Sigmoid colon (tissue), 7 donors: ENCODE measurements around the gene TCF7L2. TPM values are rescaled to one million over a fixed set of nuclear protein-coding genes. Genes with fewer than 3 reads are reported as not detected.

Source experiments
- DNase-seq: peaks from one replicate; pipeline ENCODE4 v3.0.0-alpha.2; 2019
- H3K27ac ChIP-seq, 4 donors: fragments of 200-600 bp; sonication (generic); one replicate each; pipeline ENCODE4 v1.5.1; 2016 to 2019; ENCODE audit warnings: mild to moderate bottlenecking in 1 of 4
- H3K27me3 ChIP-seq, 3 donors: fragments of 200-600 bp; sonication (generic); one replicate each; pipeline ENCODE4 v1.5.1; 2019; ENCODE audit warnings: mild to moderate bottlenecking in 1 of 3
- H3K36me3 ChIP-seq, 4 donors: fragments of 200-600 bp; sonication (generic); one replicate each; pipeline ENCODE4 v1.5.1; 2016 to 2019
- H3K4me1 ChIP-seq, 4 donors: fragments of 200-600 bp; sonication (generic); one replicate each; pipeline ENCODE4 v1.5.1; 2017 to 2019
- H3K4me3 ChIP-seq, 4 donors: fragments of 200-600 bp; sonication (generic); one replicate each; pipeline ENCODE4 v1.5.1; 2017 to 2019; ENCODE audit warnings: mild to moderate bottlenecking in 2 of 4, moderate library complexity in 1 of 4
- H3K9me3 ChIP-seq, 4 donors: fragments of 200-600 bp in 3 of 4; sonication (generic) in 3 of 4; one replicate each; pipeline versions ENCODE4 v1.5.1 to v1.6.1; 2013 to 2019
- CTCF ChIP-seq, 4 experiments: fragments of 450-650 bp in 3 of 4; fragments of 200-600 bp in 1 of 4; IDR thresholded peaks; one replicate each; pipeline ENCODE4 v1.5.1; 2016 to 2019; ENCODE audit warnings: antibody characterized with exemption in 4 of 4, mild to moderate bottlenecking in 3 of 4, moderate library complexity in 2 of 4
- EP300 ChIP-seq, 4 donors: sonication (generic); formaldehyde crosslinking; IDR thresholded peaks; one replicate each; pipeline ENCODE4 v1.6.1; 2017; ENCODE audit warnings: antibody characterized with exemption in 4 of 4
- POLR2A ChIP-seq, 2 donors: fragments of 450-650 bp; IDR thresholded peaks; one replicate each; pipeline ENCODE4 v1.6.1; 2016; ENCODE audit warnings: antibody characterized with exemption in 2 of 2, mild to moderate bottlenecking in 2 of 2, moderate library complexity in 2 of 2
- POLR2AphosphoS5 ChIP-seq, 4 donors: sonication (generic); formaldehyde crosslinking; IDR thresholded peaks; one replicate each; pipeline ENCODE4 v1.6.1; 2017; ENCODE audit warnings: antibody characterized with exemption in 4 of 4
- WGBS, 2 donors: extraction: QIAGEN DNeasy Blood & Tissue Kit; methylation state at CpG; one replicate each; pipeline ENCODE4 v1.1.7; 2013; 5-methylcytosine and 5-hydroxymethylcytosine counted together
- intact Hi-C: fragments of 100-400 bp; cut with DNase I; formaldehyde crosslinking; loops from one replicate; pipeline ENCODE4 v1.15.1; 2023
- polyA plus RNA-seq, 3 donors: library from polyadenylated mRNA; stranded (reverse); fragments of 200-250 nt; gene quantifications; one replicate each; pipeline ENCODE4 v1.2.3, GENCODE V29; 2013
- total RNA-seq, 4 donors: library from RNA; depleted of rRNA; stranded (reverse); fragments of >200 nt; gene quantifications; one replicate each; pipeline ENCODE4 v1.1.0, GENCODE V29; 2016
- donor health status: healthy with polysubstance abuse.
- donor health status: Bipolar disorder and iron deficiency.
- donor health status: healthy.

Gene TCF7L2
- total and polyA plus RNA-seq, 7 donors = 15.3 to 40.4 (median 30.0) TPM

GRCh38 chr10:113089551-113089950, 139.5 kb downstream of the TCF7L2 start:
- H3K4me1 ChIP-seq = peaks cover 2 to 43% (median 38%) of the 10 kb centered on the region in 4 donors
- H3K4me3 ChIP-seq = no peak overlapping the region
- DNase-seq = no peak
- intact Hi-C loops = no loop called here
- H3K36me3 ChIP-seq = no peaks in the 10 kb centered on the region
- no peaks in the 10 kb centered on the region for H3K27me3 ChIP-seq
- H3K9me3 ChIP-seq = no peaks in the 10 kb centered on the region
- TF ChIP-seq POLR2AphosphoS5 (IDR thresholded peaks at IDR 0.05) = no peak
- TF ChIP-seq POLR2A (IDR thresholded peaks at IDR 0.05) = no peak
- TF ChIP-seq EP300 (IDR thresholded peaks at IDR 0.05) = no peak
- TF ChIP-seq CTCF (IDR thresholded peaks at IDR 0.05) = no peak
- WGBS, 2 donors = 50 to 76% methylated on average over 9 of the region's 9 CpGs
- H3K27ac ChIP-seq = no peak overlapping the region

GRCh38 chr10:113091920-113092319, 141.9 kb downstream of the TCF7L2 start:
- no peaks in the 10 kb centered on the region for H3K9me3 ChIP-seq
- H3K4me1 ChIP-seq = peaks cover 2 to 55% (median 52%) of the 10 kb centered on the region in 4 donors
- no peak overlapping the region for H3K4me3 ChIP-seq
- 14 to 70% methylated on average over 4 of the region's 4 CpGs for WGBS, 2 donors
- no peaks in the 10 kb centered on the region for H3K36me3 ChIP-seq
- intact Hi-C loops = no loop called here
- no peak overlapping the region for H3K27ac ChIP-seq
- no peak for DNase-seq
- TF ChIP-seq POLR2A (IDR thresholded peaks at IDR 0.05) = no peak
- no peak for TF ChIP-seq EP300 (IDR thresholded peaks at IDR 0.05)
- TF ChIP-seq CTCF (IDR thresholded peaks at IDR 0.05) = no peak
- no peak for TF ChIP-seq POLR2AphosphoS5 (IDR thresholded peaks at IDR 0.05)
- no peaks in the 10 kb centered on the region for H3K27me3 ChIP-seq

DNA sequence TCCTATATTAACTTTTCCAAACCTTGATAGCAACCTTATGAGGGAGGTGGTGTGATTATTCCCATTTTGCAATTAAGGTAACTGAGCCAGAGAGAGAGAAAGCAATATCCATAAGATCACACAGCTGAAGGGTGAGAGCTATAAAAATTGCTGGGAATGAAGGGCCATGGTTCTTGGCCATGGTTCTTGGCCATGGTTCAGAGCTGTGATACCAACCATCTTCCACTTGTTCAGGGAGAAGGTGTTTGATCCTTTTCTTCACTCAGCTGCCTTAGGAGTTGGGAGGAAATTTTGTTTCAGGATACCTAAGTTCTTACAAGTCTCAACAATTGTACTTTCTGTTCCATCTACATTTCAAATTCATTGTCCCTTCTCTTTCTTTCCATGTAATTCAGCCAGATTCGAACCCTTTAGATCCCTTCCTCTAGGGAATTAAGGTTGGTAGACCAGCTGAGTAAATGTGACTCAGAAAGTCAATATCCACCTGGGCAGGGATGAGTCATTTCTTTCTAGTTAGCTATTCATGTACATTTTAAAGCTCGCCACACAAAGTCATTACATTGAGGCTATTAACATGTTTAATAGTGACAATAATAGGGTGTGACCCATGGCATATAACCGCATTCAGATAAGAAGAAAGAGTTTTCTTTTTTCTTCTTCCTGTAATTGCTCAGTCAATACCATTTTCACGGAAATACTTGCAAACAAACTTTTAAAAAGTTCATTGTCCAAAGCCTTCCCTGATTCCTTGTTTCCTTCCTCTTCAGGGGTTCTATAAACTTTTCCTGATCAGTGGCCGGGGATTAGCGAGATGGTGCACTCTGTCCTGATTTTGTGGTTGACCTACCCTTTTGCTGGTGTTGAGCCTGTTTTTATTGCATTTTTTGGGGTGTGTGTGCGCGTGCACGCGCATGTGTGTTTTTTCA, 143.4 kb downstream of the TCF7L2 start:
- intact Hi-C loops = no loop called here
- 18 to 62% methylated on average over 10 of the region's 10 CpGs for whole genome bisulfite sequencing, 2 donors
- Histone ChIP-seq H3K27me3 (no peaks in the 10 kb centered on the region), H3K9me3 (no peaks in the 10 kb centered on the region), H3K4me3 (no peak overlapping the region), H3K4me1 (peaks cover 0 to 50% (median 45%) of the 10 kb centered on the region in 4 donors), H3K36me3 (no peaks in the 10 kb centered on the region), H3K27ac (peak overlapping the region in 1 of 4 donors; percentile 28)
- no peak for TF ChIP-seq POLR2AphosphoS5 (IDR thresholded peaks at IDR 0.05)
- TF ChIP-seq EP300 (IDR thresholded peaks at IDR 0.05) = no peak
- no peak for TF ChIP-seq POLR2A (IDR thresholded peaks at IDR 0.05)
- TF ChIP-seq CTCF (IDR thresholded peaks at IDR 0.05) = no peak
- no peak for DNase-seq

DNA sequence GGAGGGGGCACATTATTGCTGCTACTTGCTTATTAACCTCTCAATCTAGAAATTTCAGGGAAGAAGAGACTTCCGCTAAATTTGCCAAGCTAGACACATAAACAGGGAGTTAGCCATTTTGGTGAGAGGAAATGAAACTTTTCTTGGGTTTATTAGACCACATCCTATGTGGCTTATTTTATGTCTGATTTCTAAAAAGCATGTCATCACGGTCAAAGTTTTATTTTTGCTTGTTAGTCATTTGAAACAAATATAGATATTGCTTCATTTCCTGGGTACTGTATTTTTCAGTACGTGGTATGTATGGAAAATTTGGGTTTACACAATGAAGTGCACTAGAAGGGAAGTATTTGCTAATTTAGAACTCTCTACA, 144.1 kb downstream of the TCF7L2 start:
- DNase-seq = no peak
- TF ChIP-seq POLR2AphosphoS5 (IDR thresholded peaks at IDR 0.05) (no peak), EP300 (IDR thresholded peaks at IDR 0.05) (no peak), CTCF (IDR thresholded peaks at IDR 0.05) (no peak), POLR2A (IDR thresholded peaks at IDR 0.05) (no peak)
- Histone ChIP-seq H3K36me3 (no peaks in the 10 kb centered on the region), H3K27ac (no peak overlapping the region), H3K27me3 (no peaks in the 10 kb centered on the region), H3K4me3 (no peak overlapping the region), H3K4me1 (peaks cover 0 to 53% (median 50%) of the 10 kb centered on the region in 4 donors), H3K9me3 (no peaks in the 10 kb centered on the region)
- 13 to 20% methylated on average over 3 of the region's 3 CpGs for WGBS, 2 donors
- intact Hi-C loops = no loop called here
